DOHH2 (cell line): ENCODE results near the gene TAGLN2.

Source experiments
- H3F3A ChIP-seq: fragments of 200-600 bp; sonication (generic), shearing (Covaris generic); 2 replicates; pipeline ENCODE4 v1.6.0; 2016; ENCODE audit warnings: antibody characterized with exemption, mild to moderate bottlenecking; ENCODE audit not compliant: control insufficient read depth, insufficient read depth
- H3K27ac ChIP-seq: fragments of 200-600 bp; sonication (generic); 2 replicates; pipeline ENCODE4 v1.5.1; 2014; ENCODE audit warnings: low read depth, mild to moderate bottlenecking, low read length, moderate library complexity
- H3K27me3 ChIP-seq: fragments of 200-600 bp; sonication (generic); 2 replicates; pipeline ENCODE4 v1.6.1; 2014; ENCODE audit warnings: mild to moderate bottlenecking, low read length, mixed read lengths; ENCODE audit not compliant: control insufficient read depth
- H3K36me3 ChIP-seq: fragments of 200-600 bp; sonication (generic); 2 replicates; pipeline ENCODE4 v1.6.1; 2014; ENCODE audit warnings: mild to moderate bottlenecking, low read length, moderate library complexity, mixed read lengths; ENCODE audit not compliant: control insufficient read depth
- H3K4me1 ChIP-seq: fragments of 200-600 bp; sonication (generic); 2 replicates; pipeline ENCODE4 v1.6.1; 2014; ENCODE audit warnings: mild to moderate bottlenecking, low read length, mixed read lengths; ENCODE audit not compliant: control insufficient read depth
- H3K4me2 ChIP-seq: fragments of 200-600 bp; sonication (generic); 2 replicates; pipeline ENCODE4 v1.6.0; 2014; ENCODE audit warnings: mild to moderate bottlenecking, low read length, moderate library complexity
- H3K4me3 ChIP-seq: fragments of 200-600 bp; sonication (generic); 2 replicates; pipeline ENCODE4 v1.5.1; 2014; ENCODE audit warnings: mild to moderate bottlenecking, low read length, mixed read lengths
- H3K79me2 ChIP-seq: fragments of 200-600 bp; sonication (generic); 2 replicates; pipeline ENCODE4 v1.6.1; 2014; ENCODE audit warnings: mild to moderate bottlenecking, low read length, mixed read lengths; ENCODE audit not compliant: control insufficient read depth
- H3K9me2 ChIP-seq: fragments of 200-600 bp; sonication (generic); replicated peaks from 2 replicates; pipeline ENCODE4 v1.6.1; 2014; ENCODE audit warnings: mild to moderate bottlenecking, low read length, mixed read lengths; ENCODE audit not compliant: control insufficient read depth
- H3K9me3 ChIP-seq: fragments of 200-600 bp; sonication (generic); 2 replicates; pipeline ENCODE4 v1.6.1; 2014; ENCODE audit warnings: antibody characterized with exemption, low read length, mixed read lengths; ENCODE audit not compliant: control insufficient read depth, insufficient read depth
- H4K20me1 ChIP-seq: fragments of 200-600 bp; sonication (generic); 2 replicates; pipeline ENCODE4 v1.6.0; 2014; ENCODE audit warnings: low read depth, mild to moderate bottlenecking, antibody characterized with exemption, low read length, moderate library complexity; ENCODE audit not compliant: control insufficient read depth, insufficient read depth
- CTCF ChIP-seq: fragments of 200-600 bp; sonication (generic); IDR thresholded peaks from one replicate; pipeline ENCODE4 v1.5.1; 2014; ENCODE audit warnings: antibody characterized with exemption, mild to moderate bottlenecking, low read depth, low read length; ENCODE audit not compliant: poor library complexity, severe bottlenecking
- EZH2phosphoT487 ChIP-seq: fragments of 200-600 bp; sonication (generic); IDR thresholded peaks from 2 replicates; pipeline ENCODE4 v1.6.1; 2017; ENCODE audit warnings: borderline replicate concordance, mild to moderate bottlenecking, antibody characterized with exemption, low read length, moderate library complexity, mixed read lengths

Gene TAGLN2

GRCh38 chr1:159972443-159973205 is 47.3 kb upstream of the TAGLN2 start:
- no peaks in the 10 kb centered on the region for H3K9me3 ChIP-seq
- no peaks in the 10 kb centered on the region for H3K9me2 ChIP-seq
- no peak overlapping the region for H3K4me3 ChIP-seq
- H3K79me2 ChIP-seq: no peaks in the 10 kb centered on the region
- no peaks in the 10 kb centered on the region for H3K4me1 ChIP-seq
- no peak overlapping the region for H3K4me2 ChIP-seq
- no peaks in the 10 kb centered on the region for H3K36me3 ChIP-seq
- H4K20me1 ChIP-seq: no peaks in the 10 kb centered on the region
- peaks cover 30% of the 10 kb centered on the region for H3K27me3 ChIP-seq
- H3K27ac ChIP-seq: no peak overlapping the region
- no peak for TF ChIP-seq CTCF
- TF ChIP-seq EZH2phosphoT487: no peak
- no peaks in the 10 kb centered on the region for H3F3A ChIP-seq

GRCh38 chr1:159970932-159971342 is 45.6 kb upstream of the TAGLN2 start:
- H3K79me2 ChIP-seq: no peaks in the 10 kb centered on the region
- no peak overlapping the region for H3K27ac ChIP-seq
- no peaks in the 10 kb centered on the region for H3K9me3 ChIP-seq
- H4K20me1 ChIP-seq: no peaks in the 10 kb centered on the region
- H3K27me3 ChIP-seq: peaks cover 29% of the 10 kb centered on the region
- H3K4me1 ChIP-seq: no peaks in the 10 kb centered on the region
- H3K9me2 ChIP-seq: no peaks in the 10 kb centered on the region
- H3F3A ChIP-seq: no peaks in the 10 kb centered on the region
- TF ChIP-seq EZH2phosphoT487: no peak
- no peak for TF ChIP-seq CTCF
- H3K36me3 ChIP-seq: no peaks in the 10 kb centered on the region
- H3K4me3 ChIP-seq: no peak overlapping the region
- no peak overlapping the region for H3K4me2 ChIP-seq

- no peak overlapping the region for H3K4me3 ChIP-seq
- no peaks in the 10 kb centered on the region for H3K36me3 ChIP-seq
- no peaks in the 10 kb centered on the region for H4K20me1 ChIP-seq
- no peaks in the 10 kb centered on the region for H3K9me3 ChIP-seq
- H3F3A ChIP-seq: no peaks in the 10 kb centered on the region
- H3K79me2 ChIP-seq: no peaks in the 10 kb centered on the region
- no peaks in the 10 kb centered on the region for H3K4me1 ChIP-seq
- H3K27ac ChIP-seq: no peak overlapping the region
- H3K4me2 ChIP-seq: no peak overlapping the region
- no peaks in the 10 kb centered on the region for H3K9me2 ChIP-seq
- TF ChIP-seq EZH2phosphoT487 (no peak), CTCF (no peak)
- H3K27me3 ChIP-seq: peaks cover 26% of the 10 kb centered on the region
Measured at GRCh38 chr1:159968901-159969300, 43.6 kb upstream of the TAGLN2 start.
